Measurements from ENCODE around the gene HYDIN.

Gene HYDIN

GRCh38 chr16:70804734-70805169 is 425.8 kb downstream of the HYDIN start:
- Histone ChIP-seq H3K4me3 (ENCODE audit: low read depth, low read length) (no peak overlapping the region), H2AFZ (no peak overlapping the region), H3K79me2 (peaks cover 7% of the 10 kb centered on the region), H3K9ac (no peak overlapping the region), H3K4me2 (ENCODE audit: low read length) (no peak overlapping the region), H3K4me1 (no peaks in the 10 kb centered on the region), H3K27me3 (ENCODE audit: control insufficient read depth, insufficient read depth, low read length) (no peaks in the 10 kb centered on the region), H3K36me3 (ENCODE audit: control insufficient read depth, insufficient read depth, low read length) (no peaks in the 10 kb centered on the region), H3K27ac (no peak overlapping the region), H3K9me3 (ENCODE audit: control insufficient read depth, low read length) (no peaks in the 10 kb centered on the region)
- TF ChIP-seq CTCF (IDR thresholded peaks at IDR 0.05) = no peak

GRCh38 chr16:70804153-70804733 is 426.3 kb downstream of the HYDIN start:
- Histone ChIP-seq H3K9ac (no peak overlapping the region), H3K4me2 (ENCODE audit: low read length) (no peak overlapping the region), H3K27ac (no peak overlapping the region), H3K9me3 (ENCODE audit: control insufficient read depth, low read length) (no peaks in the 10 kb centered on the region), H3K27me3 (ENCODE audit: control insufficient read depth, insufficient read depth, low read length) (no peaks in the 10 kb centered on the region), H3K4me1 (no peaks in the 10 kb centered on the region), H3K79me2 (peaks cover 10% of the 10 kb centered on the region), H3K4me3 (ENCODE audit: low read depth, low read length) (no peak overlapping the region), H3K36me3 (ENCODE audit: control insufficient read depth, insufficient read depth, low read length) (no peaks in the 10 kb centered on the region), H2AFZ (no peak overlapping the region)
- no peak for TF ChIP-seq CTCF (IDR thresholded peaks at IDR 0.05)

- Histone ChIP-seq H3K9me3 (ENCODE audit: control insufficient read depth, low read length) (no peaks in the 10 kb centered on the region), H3K4me3 (ENCODE audit: low read depth, low read length) (no peak overlapping the region), H2AFZ (no peak overlapping the region), H3K9ac (no peak overlapping the region), H3K27ac (no peak overlapping the region), H3K4me2 (ENCODE audit: low read length) (no peak overlapping the region), H3K79me2 (peaks cover 19% of the 10 kb centered on the region), H3K36me3 (ENCODE audit: control insufficient read depth, insufficient read depth, low read length) (no peaks in the 10 kb centered on the region), H3K27me3 (ENCODE audit: control insufficient read depth, insufficient read depth, low read length) (no peaks in the 10 kb centered on the region), H3K4me1 (no peaks in the 10 kb centered on the region)
- no peak for TF ChIP-seq CTCF (IDR thresholded peaks at IDR 0.05)
Measured at GRCh38 chr16:70803319-70803718, 427.2 kb downstream of the HYDIN start.

- Histone ChIP-seq H3K4me2 (ENCODE audit: low read length) (peak overlapping the region; percentile 76), H3K4me3 (ENCODE audit: low read depth, low read length) (peak overlapping the region; percentile 75), H3K27me3 (ENCODE audit: control insufficient read depth, insufficient read depth, low read length) (no peaks in the 10 kb centered on the region), H2AFZ (peak overlapping the region; percentile 96), H3K9ac (no peak overlapping the region), H3K9me3 (ENCODE audit: control insufficient read depth, low read length) (no peaks in the 10 kb centered on the region), H3K79me2 (peaks cover 34% of the 10 kb centered on the region), H3K36me3 (ENCODE audit: control insufficient read depth, insufficient read depth, low read length) (no peaks in the 10 kb centered on the region), H3K4me1 (no peaks in the 10 kb centered on the region), H3K27ac (peak overlapping the region; percentile 15)
- no peak for TF ChIP-seq CTCF (IDR thresholded peaks at IDR 0.05)
Measured at GRCh38 chr16:70801611-70802010, 428.9 kb downstream of the HYDIN start.

Data from parathyroid adenoma (tissue), 2 donors.